T1000 (cell line): ENCODE results near the gene CD69.

Experiments
- DNase-seq: peaks from one replicate; lab custom pipeline; 2025; ENCODE audit warnings: mixed read lengths; lab: John Stamatoyannopoulos, UW

The CD69 gene

DNA sequence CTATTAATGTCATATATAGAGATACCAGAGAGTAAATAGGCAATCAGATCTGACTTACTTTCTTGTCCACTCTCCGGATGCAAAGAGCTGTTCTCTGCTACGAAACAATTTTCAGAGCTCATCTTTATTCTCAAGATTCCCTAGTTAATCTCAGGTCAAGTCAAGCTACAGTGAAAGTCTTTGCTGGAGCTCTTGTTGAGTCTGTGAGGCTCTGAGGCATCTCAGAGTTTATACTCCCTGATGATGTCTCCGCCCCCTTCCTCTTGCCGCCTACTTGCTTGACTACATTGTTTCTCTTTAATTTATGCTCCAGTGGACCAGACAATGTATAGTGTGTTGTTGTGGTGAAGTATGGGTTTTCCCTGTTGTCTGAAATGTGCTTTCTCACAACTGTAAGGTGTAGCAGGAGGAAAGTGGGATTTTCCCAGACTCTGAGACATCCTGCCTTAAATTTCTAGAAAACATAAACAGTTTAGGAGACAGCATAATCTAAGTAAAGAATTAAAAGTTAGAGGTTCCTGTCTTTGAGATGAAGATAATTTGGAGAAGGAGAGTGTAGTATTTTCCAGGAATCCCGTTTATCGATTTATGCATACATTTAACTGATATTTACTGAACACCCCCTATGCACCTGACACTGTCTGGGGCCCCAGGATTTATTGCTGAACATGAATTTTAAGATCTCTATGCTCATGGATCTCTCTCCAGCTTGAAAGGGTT lies at the start of gene CD69:
Gene CD69 (minus strand): TSS at position 203 of the 720 bp plus-strand sequence. CDS start 81 bp downstream, at position 122.
- no peak for DNase-seq

DNA sequence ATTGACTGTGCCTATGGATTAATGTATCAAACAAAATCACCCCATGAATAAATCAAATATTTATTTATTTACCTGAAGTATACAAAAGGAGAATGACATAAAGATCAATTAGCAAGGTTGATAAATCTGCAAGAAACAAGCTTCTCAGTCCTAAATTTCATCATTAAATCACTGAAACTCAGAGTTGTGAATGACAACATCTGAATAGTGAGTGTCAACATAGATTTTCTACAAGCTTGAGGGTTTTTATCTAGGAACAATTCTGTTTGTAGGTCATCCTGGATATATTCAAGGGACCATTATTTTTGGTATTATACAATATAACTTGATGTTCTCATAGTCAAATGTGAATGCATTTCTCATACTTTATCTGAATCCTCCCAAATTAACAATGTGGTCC lies 49.2 kb upstream of the CD69 start:
- no peak for DNase-seq

DNA sequence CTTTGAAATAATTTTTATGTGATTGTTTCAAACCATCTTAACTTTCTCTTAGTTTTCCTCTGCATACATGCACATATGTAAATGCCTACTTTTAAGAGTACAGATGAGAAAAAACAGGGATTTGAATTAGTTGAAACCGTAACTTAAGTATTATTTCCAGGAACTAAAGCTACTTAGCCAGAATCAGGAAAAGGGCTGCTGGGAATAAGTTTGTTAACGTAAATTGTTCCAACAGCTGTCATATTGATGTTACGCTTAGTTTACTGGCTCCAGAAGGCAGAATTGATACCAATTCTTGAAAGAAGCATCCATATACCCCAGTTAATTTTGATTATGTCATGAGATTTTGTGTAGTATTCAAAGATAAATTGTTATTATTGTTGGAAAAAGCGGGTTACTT lies 48.6 kb upstream of the CD69 start:
- no peak for DNase-seq

DNA sequence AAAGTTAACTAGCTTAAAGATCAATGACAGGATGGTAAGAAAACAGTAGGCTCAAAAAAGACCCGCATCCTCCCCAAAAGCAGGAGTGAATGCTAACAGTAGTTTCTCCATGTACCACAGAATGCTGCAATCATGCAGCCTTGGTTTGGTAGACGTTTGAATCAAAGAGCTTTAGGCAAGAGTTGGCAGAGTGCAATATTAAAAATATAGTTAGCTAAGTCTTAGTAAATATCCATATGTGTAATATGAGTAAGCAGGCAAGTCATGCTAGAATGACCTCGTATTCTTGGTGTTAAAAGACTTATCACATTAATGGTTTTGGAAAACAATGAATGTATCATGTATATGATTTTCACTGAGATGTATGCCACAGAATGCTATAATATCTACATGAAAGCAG lies 47.8 kb upstream of the CD69 start:
- no peak for DNase-seq

DNA sequence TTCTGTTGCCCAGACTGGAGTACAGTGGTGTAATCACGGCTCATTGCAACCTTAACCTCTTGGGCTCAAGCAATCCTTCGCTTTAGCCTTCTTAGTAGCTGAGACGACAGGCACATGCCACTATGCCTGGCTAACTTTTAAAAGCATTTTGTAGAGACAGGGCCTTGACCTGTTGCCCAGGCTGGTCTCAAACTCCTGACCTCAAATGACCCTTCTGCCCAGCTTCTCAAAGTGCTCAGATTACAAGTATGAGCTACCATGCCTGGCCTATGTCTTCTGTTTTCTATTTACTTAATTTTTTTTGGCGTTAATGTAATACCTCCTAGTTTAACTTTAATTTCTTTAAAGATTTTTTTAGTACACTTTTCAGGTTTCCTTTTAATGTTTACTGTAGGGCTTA lies 46.0 kb upstream of the CD69 start:
- no peak for DNase-seq

DNA sequence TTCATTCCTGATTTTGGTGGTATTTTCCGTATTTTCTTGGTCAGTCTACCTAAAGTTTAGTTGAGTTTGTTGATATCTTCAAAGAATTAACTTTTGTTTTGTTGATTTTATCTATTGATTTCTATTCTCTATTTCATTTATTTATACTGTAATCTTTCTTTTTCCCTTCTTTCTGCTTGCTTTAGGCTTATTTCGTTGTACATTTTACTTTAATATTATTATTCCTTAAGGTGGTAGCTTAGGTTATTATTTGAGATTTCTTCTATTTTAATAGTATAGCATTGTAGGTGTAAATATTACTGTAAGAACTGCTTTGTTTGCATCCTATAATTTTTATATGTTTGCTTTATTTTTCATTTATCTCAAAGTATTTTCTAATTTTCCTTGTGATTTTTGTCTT lies 45.2 kb upstream of the CD69 start:
- DNase-seq = no peak

DNA sequence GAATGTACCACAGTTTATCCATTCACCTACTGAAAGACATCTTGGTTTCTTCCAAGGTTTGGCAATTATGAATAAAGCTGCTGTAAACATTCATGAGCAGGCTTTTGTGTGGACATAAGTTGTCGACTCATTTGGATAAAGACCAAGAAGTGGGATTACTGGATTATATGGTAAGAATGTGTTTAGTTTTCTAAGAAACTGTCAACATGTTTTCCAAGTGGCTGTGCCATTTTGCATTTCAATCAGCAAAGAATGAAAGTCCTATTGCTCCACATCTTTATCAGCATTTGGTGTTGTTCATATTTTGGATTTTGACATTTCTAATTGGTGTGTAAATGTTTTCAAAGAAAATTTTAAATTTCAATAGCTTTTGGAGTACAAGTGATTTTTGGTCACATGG lies 39.3 kb upstream of the CD69 start:
- no peak for DNase-seq

DNA sequence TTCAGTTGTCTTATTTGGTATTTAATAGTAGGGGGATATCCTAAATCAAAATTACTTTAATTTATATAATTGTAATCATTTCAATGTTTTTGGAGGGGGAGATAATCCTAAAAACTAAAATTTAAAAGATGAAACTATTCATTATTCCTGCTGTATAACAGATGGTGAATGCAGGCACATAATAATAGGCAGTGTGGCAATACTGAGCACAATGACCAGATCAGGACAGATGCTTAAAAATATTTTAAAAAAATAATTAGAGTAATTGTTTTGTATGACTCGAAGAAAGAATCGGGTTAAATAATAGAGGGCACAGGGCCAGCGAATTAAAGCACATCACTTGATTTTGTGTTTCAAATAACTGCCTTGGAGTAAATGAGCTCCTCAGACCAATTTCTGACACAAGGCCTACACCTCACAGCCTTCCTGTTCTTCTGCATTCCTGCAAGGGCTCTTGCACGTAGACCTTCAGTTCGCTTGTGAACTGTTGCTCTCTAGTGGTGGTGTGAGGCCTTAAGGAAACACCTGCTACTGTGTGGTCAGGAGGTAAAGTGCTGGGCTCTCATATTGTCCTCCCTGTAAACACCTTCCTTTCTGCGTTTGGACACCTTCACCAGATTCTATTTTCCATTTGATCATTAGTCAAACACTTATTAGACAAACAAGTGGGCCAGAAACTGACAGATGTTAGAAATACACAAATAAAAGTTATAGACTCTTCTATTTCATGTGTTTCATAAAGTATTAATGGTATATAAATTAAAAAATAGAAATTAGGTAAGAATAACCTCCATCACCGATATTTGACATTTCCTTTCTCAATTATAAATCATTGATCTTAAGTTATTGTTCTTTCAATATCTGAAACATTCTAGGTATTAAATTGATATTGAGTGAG lies 37.3 kb upstream of the CD69 start:
- no peak for DNase-seq

DNA sequence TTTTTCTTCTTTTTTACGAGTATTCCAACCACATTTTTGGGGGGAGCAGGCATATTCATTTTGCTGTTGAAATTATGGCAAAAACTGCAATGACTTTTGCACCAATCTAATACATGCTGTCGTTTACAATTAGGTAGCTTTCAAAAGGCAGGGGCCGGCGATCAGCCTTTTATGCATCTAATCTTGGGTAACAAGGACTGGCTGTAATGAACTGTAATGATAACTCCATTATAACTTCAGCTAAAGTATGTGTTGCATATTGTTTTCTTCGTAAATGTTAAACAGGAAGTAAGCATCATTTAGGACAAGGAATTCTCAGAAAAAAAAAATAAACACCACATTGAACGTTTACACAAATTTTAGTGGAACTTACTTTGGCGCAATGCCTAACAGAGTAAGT lies 36.3 kb upstream of the CD69 start:
- no peak for DNase-seq

DNA sequence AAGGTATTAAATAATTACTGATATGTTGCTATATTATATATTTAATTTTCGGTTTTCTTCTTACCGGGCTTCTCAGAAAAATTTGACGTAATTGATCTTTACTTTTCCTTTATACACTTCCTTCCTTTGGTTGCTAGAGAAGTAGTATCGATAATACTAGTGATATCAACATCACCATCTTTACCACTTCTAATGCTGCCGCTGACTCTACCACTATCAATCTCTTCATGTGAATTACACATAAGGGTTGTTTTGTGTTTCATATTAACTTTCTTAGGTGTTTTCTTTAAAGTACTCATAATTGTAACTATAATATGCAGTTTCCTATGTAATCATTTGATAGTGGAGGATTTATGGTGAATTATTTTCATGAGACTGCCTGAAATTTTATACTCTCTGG lies 35.6 kb upstream of the CD69 start:
- DNase-seq = no peak

DNA sequence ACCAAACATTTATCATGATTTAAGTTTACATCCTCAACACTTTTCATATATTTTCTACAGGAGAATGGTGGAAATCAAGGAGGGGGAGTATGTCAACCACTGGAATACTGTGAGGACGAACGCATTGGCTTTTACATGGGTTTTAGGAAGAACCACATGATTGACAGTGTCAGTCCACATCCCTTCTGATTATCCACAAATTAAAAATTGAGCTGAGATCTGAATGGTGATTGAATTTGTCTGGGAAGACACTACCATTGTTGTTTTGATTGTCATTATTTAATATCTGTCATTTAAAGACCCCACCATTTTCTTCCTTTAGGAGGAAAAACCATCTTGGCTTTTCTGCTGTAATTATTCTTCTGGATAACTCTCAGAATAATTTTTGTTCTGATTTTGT lies 35.2 kb upstream of the CD69 start:
- no peak for DNase-seq

DNA sequence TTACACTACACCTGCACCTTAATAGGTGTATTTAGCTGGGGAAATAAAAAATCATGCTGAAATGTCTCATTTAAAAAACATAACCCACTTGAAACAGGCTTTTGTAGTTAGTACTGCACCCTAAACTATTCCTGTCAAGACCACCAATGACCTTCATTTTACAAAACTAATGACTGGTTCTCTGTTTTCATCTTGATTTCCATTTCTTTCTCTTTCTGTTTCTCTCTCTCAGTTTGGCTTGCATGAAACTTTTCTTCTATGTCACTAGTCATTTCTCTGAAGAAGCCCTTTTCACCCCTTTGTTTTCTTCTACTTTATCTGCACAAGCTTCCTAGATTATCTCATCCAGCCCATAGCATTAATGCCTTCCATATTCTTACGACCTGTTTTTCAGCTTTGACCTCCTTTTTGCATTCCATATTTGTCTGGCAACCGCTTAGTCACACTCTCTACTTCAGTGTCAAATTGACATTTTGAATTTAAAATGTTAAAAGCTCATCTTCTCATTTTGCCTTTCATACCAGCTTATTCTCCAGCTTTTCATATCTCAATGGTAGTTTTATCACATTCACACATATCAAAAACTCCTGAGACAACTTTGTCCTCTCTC lies 33.9 kb upstream of the CD69 start:
- no peak for DNase-seq

DNA sequence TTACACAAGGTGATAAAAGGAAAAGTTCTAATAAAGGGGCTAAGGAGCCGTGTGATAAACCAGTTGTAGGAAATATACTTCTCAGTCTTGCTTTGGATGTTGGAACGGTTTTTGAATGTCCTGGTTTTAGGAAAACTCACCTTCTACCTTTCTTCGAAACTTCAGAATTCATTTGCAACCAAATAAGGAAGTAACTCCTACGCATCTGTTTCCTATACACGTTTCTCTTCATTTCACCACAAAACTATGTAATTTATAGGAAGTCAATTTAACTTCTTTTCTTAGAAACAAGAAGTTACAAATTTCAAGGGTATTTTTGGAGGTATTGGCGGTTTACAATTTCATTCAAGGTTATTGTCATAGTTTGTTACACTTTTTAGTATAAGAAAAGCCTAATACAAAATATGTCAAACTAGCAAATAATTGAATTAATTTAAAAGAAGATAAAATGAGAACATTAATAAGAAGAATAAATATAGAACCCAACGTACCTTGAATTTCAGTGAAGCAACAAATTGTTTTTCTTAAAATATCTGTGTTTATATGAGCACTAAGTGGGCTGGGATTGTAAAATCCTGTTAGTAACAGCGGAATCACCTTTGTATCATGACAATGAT lies 33.2 kb upstream of the CD69 start:
- no peak for DNase-seq

DNA sequence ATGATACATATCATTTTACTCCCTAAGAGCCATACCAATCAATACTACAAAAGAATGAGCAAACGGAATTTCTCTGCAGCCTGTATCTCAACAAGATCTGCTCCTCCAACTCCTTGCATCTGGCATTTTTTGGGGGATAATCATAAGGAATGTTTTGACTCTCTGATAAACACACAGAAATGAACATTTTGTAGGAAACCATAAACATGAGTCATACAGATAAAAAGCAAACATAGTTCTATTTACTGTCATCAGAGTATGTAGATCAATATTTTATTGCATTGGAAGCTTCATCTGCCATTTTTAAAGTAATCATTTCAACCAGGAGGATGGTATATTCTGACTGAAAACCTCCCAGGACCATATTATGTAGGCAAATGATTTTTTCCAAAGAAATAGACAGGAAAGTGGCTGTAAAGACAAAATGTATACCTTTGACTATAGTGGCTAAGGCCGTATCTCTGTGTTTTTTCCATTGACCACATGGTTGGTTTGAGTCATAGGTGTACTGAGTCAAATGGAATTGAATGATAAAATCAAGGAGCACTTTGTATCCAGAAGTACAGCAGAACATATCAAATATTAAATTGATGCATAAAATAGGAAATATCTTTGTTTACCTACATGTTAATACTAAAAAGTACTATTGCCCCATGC lies 32.4 kb upstream of the CD69 start:
- DNase-seq = no peak

DNA sequence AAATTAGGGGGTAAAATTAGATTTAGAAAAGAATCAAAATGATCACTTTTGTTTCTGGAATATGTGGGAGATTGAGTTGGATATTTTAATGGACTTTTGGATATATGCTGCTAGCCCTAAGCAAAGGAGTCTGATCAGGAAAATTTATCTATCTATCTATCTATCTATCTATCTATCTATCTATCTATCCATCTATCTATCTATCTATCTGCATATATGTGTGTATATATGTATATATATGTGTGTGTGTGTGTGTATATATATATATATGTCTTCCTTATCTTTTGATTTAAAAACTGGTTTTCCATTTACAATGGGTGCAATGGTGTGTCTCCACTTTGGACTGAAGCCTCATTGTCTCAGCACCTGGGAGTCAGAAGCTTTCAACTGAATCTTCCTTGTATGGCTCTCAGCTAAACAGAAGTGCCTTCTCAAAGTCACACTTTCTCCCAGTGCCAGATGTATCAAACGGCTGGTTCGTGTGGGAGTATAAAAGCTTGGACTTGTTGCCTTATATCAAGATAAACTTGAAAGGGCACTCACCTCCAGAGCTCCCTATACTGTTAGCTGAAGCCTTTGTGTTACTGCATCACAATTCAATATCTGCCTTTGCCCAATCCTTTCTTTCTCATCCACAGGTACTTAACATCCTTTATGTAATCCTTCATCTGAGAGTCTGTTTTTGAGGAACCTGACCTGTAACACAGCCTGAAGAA lies 31.6 kb upstream of the CD69 start:
- no peak for DNase-seq

DNA sequence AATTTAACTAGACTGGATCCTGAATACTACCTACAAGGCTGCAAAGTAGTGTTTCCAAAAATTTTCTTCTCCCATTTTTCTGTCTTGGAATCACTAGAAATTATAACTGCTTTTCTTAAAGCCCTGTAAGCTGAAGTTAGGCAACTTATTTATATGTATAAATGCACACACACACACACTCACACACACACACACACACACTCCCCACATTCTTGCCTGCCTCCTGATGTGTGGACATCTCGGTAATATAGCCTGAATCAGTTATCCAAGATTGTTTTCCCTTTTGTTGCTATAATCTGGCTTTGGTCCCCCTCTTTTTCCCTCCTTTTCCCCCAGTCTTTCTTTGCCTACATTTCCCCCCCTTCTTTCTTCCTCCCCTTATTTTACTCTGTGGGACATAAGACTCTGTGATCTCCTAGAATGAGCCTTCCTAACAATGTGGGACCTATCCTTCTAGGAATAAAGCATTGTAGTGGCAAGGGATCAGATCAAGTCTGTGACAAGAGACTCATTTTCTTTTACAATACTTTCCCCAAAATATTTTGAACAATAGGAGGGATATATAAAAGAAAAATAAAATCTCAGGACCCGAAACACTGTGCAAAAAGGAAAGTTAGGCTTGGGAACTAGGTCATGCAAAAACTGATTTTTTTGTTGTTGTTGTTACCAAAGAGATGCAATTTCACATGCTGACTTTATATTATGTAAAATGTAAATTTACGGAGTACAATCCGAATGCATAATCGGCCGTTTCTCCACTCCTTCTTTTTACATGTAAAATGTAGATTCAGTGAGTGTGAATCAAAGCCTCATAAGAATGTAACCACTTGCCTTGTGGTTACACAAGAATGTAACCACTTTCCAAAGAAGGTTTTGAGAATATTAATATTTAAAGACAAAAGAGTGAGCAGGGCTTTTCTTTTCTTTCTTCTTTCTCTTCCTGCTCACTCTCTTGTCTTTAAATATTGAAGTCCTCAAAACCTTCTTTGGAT lies 26.3 kb upstream of the CD69 start:
- DNase-seq = no peak

DNA sequence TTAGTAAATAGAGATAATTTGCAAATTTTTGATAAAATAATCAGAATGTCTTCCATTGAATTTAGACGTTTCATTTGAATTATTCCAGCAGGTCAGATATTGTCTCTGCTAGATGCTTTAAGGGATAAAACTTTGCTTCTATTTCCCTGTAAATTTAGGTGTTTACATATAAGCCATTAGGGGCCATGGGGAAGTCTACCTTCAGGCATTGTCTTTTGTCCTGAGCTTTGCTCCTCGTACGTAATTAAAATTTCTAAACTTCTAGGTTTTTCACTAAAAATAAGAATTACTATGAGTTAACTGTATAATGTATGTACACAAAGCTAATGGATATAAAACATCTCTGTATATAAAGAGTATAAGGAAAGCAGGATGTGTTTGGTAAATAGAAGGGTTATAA lies 24.1 kb upstream of the CD69 start:
- DNase-seq = no peak

DNA sequence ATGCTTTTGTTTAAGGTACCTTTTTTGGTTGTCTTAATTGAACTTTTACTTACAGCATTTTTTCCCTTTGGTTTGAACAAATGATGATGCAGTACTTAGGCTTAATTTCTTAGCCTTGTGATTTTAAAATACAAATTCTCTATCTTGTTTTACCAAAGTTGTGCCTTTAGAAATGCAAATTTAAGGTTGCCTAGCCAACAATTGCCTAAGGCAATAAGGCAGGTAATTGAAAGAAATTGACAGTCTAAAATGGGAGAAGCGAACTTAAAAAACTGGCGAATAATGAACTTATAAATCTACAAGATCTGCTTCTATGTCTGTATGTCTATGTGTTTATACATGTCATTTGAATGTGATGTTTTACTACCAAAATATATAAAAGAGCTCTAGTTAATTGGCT lies 23.6 kb upstream of the CD69 start:
- no peak for DNase-seq

DNA sequence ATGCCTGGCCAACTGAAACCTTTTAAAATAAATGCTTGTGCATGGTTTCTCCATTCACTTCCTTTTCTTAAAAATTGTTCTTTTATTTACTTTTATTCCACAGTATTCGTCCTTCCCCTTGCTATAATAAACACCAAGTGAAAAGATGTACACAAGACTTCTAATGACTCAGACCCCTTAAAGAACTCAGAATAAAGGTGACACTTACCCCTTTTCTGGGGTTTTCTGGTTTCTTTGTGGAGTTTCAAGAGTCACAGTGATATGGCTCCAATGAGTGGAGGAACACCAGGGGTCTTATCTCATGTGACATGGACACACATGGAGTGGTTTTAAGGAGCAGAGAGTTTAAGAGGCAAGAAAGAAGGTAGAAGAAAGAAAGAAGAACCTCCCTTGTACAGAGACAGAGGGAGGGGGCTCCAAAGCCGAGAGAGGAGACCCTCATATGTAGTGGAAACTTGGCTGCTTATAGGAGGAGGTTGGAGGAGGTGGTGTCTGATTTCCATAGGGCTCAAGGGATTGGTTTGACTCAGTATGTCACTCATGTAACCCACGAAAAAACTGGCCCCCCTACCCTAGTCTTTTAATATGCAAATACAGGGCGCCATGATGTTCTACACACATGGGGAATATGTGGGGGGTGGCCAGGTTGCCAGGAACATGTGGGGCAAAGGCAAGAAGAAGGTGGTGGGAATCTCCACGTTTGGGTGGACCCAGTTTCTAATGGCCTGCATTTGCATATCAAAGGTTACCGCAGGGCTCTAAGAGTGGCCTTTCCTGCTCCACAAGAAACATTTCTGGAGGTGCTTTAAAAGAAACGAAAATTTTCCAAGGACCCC lies 22.1 kb upstream of the CD69 start:
- DNase-seq = no peak
